ENCODE results near the gene DNASE1L1. TPM values are rescaled to one million over a fixed set of nuclear protein-coding genes. Genes with fewer than 3 reads are reported as not detected.

Gene DNASE1L1
- total RNA-seq, 1 experiment from 2014 or later, result 96.6 TPM

- no peak for DNase-seq (ENCODE audit: low read depth)
Measured at GRCh38 chrX:154353172-154353843, 55.7 kb downstream of the DNASE1L1 start.

DNA sequence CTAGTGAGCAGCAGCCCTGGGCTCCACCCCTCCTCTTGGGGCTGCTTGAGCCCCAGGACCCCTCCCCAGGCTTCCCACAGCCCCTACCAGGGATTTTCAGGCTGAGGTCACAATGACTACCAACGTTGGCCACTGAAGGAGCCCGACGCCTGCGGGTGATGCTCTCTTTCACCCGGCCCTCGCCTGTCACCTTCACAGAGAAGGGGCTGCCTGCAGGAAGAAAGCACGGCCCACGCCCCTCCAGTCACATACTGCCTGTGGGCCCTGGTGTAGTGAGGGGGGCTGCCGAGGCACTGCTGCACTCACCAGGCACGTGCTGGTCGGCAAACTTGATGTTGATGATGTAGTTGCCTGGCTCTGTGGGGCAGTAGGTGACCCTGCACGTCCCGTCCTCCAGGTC lies 56.6 kb downstream of the DNASE1L1 start:
- DNase-seq (ENCODE audit: low read depth), result no peak

DNA sequence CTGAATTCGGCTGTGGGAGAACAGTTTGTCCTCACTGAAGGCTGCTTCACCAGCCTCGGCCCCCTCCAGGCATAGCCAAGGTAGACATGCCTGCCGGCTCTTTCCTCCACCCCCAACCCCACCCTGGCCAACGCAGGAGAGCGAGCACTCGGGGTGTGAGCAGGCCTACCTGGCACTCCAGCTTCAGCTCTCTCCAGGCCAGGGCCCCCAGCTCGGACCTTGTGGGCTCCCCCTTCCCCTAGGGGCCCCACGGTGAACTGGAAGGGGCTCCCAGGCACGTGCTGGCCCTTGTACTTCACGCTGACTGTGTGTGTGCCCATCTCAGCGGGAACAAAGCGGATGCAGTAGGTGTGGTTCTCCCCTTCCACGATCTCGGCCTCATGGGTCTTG lies 57.0 kb downstream of the DNASE1L1 start:
- no peak for DNase-seq (ENCODE audit: low read depth)

Other genes with a start within 250 kb of the DNASE1L1 start
- not detected in 2 replicates for gene OPN1MW, start 226.7 kb downstream of the DNASE1L1 start, total RNA-seq (2014; rRNA removed)
- gene OPN1MW2, start 189.5 kb downstream of the DNASE1L1 start, total RNA-seq (2014; rRNA removed), result not detected in 2 replicates
- gene OPN1MW3, start 151.7 kb downstream of the DNASE1L1 start, total RNA-seq (2014; rRNA removed), result not detected in 2 replicates
- not detected in 2 replicates for gene TEX28, start 114.1 kb downstream of the DNASE1L1 start, total RNA-seq (2014; rRNA removed)
- not detected in 2 replicates for gene TKTL1, start 113.5 kb downstream of the DNASE1L1 start, total RNA-seq (2014; rRNA removed)
- 1,374 and 1,654 TPM in 2 replicates for gene FLNA, start 34.6 kb downstream of the DNASE1L1 start, total RNA-seq (2014; rRNA removed)
- 67.0 and 77.3 TPM in 2 replicates for gene EMD, start 30.0 kb downstream of the DNASE1L1 start, total RNA-seq (2014; rRNA removed)
- gene RPL10, start 10.9 kb downstream of the DNASE1L1 start, total RNA-seq (2014; rRNA removed), result 2,668 and 4,535 TPM in 2 replicates
- gene TAFAZZIN, start 2.3 kb upstream of the DNASE1L1 start, total RNA-seq (2014; rRNA removed), result 28.2 and 159 TPM in 2 replicates
- gene ATP6AP1, start 19.4 kb upstream of the DNASE1L1 start, total RNA-seq (2014; rRNA removed), result 48.9 and 50.6 TPM in 2 replicates
- gene GDI1, start 27.9 kb upstream of the DNASE1L1 start, total RNA-seq (2014; rRNA removed), result 190 and 218 TPM in 2 replicates
- gene FAM50A, start 34.9 kb upstream of the DNASE1L1 start, total RNA-seq (2014; rRNA removed), result 68.0 and 95.9 TPM in 2 replicates
- 7.5 and 9.6 TPM in 2 replicates for gene PLXNA3, start 49.0 kb upstream of the DNASE1L1 start, total RNA-seq (2014; rRNA removed)
- gene LAGE3, start 70.0 kb upstream of the DNASE1L1 start, total RNA-seq (2014; rRNA removed), result 66.8 and 70.1 TPM in 2 replicates
- 43.6 and 48.3 TPM in 2 replicates for gene UBL4A, start 77.4 kb upstream of the DNASE1L1 start, total RNA-seq (2014; rRNA removed)
- gene SLC10A3, start 81.4 kb upstream of the DNASE1L1 start, total RNA-seq (2014; rRNA removed), result 48.8 and 57.7 TPM in 2 replicates
- 46.5 and 47.4 TPM in 2 replicates for gene FAM3A, start 107.0 kb upstream of the DNASE1L1 start, total RNA-seq (2014; rRNA removed)
- 56.9 and 60.1 TPM in 2 replicates for gene G6PD, start 137.6 kb upstream of the DNASE1L1 start, total RNA-seq (2014; rRNA removed)
- gene IKBKG, start 138.4 kb upstream of the DNASE1L1 start, total RNA-seq (2014; rRNA removed), result 21.5 and 22.4 TPM in 2 replicates
- gene CTAG1A, start 175.9 kb upstream of the DNASE1L1 start, total RNA-seq (2014; rRNA removed), result not detected in 2 replicates
- gene CTAG1B, start 210.0 kb upstream of the DNASE1L1 start, total RNA-seq (2014; rRNA removed), result not detected in 2 replicates
- gene CTAG2, start 244.3 kb upstream of the DNASE1L1 start, total RNA-seq (2014; rRNA removed), result not detected in 2 replicates